IPS-20b (cell line): ENCODE measurements around the gene HDC.

Experiments used
- H3K27ac ChIP-seq: one replicate; pipeline ENCODE4 v1.5.1; 2013; ENCODE audit warnings: low read length
- H3K27me3 ChIP-seq: 2 replicates; pipeline ENCODE4 v1.6.1; 2013; ENCODE audit warnings: mild to moderate bottlenecking, low read length, inconsistent platforms; ENCODE audit not compliant: insufficient read depth
- H3K36me3 ChIP-seq: 2 replicates; pipeline ENCODE4 v1.6.1; 2013; ENCODE audit warnings: low read depth, mild to moderate bottlenecking, inconsistent platforms, low read length, moderate library complexity; ENCODE audit not compliant: insufficient read depth
- H3K4me1 ChIP-seq: 2 replicates; pipeline ENCODE4 v1.6.1; 2013; ENCODE audit warnings: mild to moderate bottlenecking, control low read depth, inconsistent platforms, low read length, moderate library complexity; ENCODE audit not compliant: insufficient read depth
- H3K4me3 ChIP-seq: 2 replicates; pipeline ENCODE4 v1.5.1; 2013; ENCODE audit warnings: mild to moderate bottlenecking, low read length, inconsistent platforms
- H3K9ac ChIP-seq: 2 replicates; pipeline ENCODE4 v1.6.1; 2013; ENCODE audit warnings: low read depth, mild to moderate bottlenecking, inconsistent platforms, low read length, moderate library complexity
- H3K9me3 ChIP-seq: 2 replicates; pipeline ENCODE4 v1.6.1; 2013; ENCODE audit warnings: mild to moderate bottlenecking, low read depth, low read length, inconsistent platforms; ENCODE audit not compliant: insufficient read depth

Gene HDC

GRCh38 chr15:50236433-50236832 is 29.1 kb downstream of the HDC start:
- no peak overlapping the region for H3K27ac ChIP-seq
- H3K27me3 ChIP-seq, result no peaks in the 10 kb centered on the region
- no peak overlapping the region for H3K9ac ChIP-seq
- no peaks in the 10 kb centered on the region for H3K9me3 ChIP-seq
- H3K4me1 ChIP-seq, result no peaks in the 10 kb centered on the region
- H3K4me3 ChIP-seq, result no peak overlapping the region
- no peaks in the 10 kb centered on the region for H3K36me3 ChIP-seq

DNA sequence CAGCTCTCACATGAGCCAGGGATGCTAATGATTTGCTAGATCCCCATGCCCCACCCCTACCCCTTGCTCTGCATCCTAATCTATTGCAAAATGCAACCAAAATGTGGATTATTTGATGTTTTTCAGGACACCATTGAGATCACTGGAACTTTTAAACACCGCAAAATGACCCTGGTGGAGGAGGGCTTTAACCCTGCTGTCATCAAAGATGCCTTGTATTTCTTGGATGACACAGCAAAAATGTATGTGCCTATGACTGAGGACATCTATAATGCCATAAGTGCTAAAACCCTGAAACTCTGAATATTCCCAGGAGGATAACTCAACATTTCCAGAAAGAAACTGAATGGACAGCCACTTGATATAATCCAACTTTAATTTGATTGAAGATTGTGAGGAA is 29.7 kb downstream of the HDC start:
- H3K36me3 ChIP-seq, result no peaks in the 10 kb centered on the region
- no peaks in the 10 kb centered on the region for H3K9me3 ChIP-seq
- no peaks in the 10 kb centered on the region for H3K4me1 ChIP-seq
- H3K27me3 ChIP-seq, result no peaks in the 10 kb centered on the region
- H3K9ac ChIP-seq, result no peak overlapping the region
- no peak overlapping the region for H3K4me3 ChIP-seq
- H3K27ac ChIP-seq, result no peak overlapping the region

GRCh38 chr15:50234764-50235163 is 30.8 kb downstream of the HDC start:
- Histone ChIP-seq H3K9me3 (no peaks in the 10 kb centered on the region), H3K27ac (no peak overlapping the region), H3K27me3 (no peaks in the 10 kb centered on the region), H3K4me1 (no peaks in the 10 kb centered on the region), H3K9ac (no peak overlapping the region), H3K4me3 (no peak overlapping the region), H3K36me3 (no peaks in the 10 kb centered on the region)

- H3K9me3 ChIP-seq, result no peaks in the 10 kb centered on the region
- no peak overlapping the region for H3K27ac ChIP-seq
- no peaks in the 10 kb centered on the region for H3K27me3 ChIP-seq
- H3K36me3 ChIP-seq, result no peaks in the 10 kb centered on the region
- H3K9ac ChIP-seq, result no peak overlapping the region
- no peaks in the 10 kb centered on the region for H3K4me1 ChIP-seq
- no peak overlapping the region for H3K4me3 ChIP-seq
These were observed 32.3 kb downstream of the HDC start for GRCh38 chr15:50233192-50233736.

DNA sequence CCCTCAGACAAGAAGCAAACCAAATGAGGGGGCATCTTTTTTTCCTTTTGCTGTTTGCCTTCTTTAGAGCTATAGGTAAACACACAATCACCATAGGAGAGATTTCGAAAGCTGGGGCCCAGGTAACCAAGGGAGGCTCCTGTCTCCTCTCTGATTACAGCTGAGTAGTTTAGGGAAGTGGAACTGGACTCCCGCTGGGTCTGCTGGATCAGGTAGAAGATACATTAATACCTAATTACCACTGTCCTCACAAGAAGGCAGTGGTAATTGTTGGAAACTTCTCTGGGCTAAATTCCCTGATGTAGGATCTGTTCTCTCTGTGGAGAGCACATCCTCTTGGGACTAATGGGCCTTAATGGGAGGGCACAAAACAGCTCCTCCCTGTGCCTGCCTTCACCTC is 32.7 kb downstream of the HDC start:
- no peaks in the 10 kb centered on the region for H3K27me3 ChIP-seq
- H3K27ac ChIP-seq, result no peak overlapping the region
- no peak overlapping the region for H3K9ac ChIP-seq

DNA sequence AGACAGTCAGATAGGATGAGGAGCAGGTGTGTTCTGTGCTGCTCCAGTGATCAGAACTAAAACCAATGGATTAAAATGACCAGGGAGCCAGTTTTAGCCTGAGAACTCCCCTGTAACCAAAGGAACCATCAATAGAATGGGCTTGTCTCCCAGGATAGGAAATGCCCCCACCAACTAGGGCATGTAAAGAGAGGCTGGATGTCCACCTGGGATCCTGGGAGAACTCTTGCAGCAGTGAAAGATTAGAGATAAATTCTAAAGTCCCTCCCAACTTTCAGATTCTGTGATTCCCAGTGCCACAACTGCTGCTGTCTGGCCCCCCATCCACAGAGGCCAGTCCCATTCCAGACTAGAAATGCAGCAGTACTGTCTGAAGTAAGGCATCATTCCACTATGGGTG is 33.8 kb downstream of the HDC start:
- Histone ChIP-seq H3K9ac (no peak overlapping the region), H3K4me3 (no peak overlapping the region), H3K4me1 (no peaks in the 10 kb centered on the region), H3K27ac (no peak overlapping the region), H3K9me3 (no peaks in the 10 kb centered on the region), H3K36me3 (no peaks in the 10 kb centered on the region), H3K27me3 (no peaks in the 10 kb centered on the region)

More for the DNA sequence above, 32.7 kb downstream of the HDC start:
- Histone ChIP-seq H3K9me3 (no peaks in the 10 kb centered on the region), H3K4me1 (no peaks in the 10 kb centered on the region), H3K4me3 (no peak overlapping the region), H3K36me3 (no peaks in the 10 kb centered on the region)

- H3K4me1 ChIP-seq, result no peaks in the 10 kb centered on the region
- no peak overlapping the region for H3K4me3 ChIP-seq
- no peaks in the 10 kb centered on the region for H3K9me3 ChIP-seq
- H3K27ac ChIP-seq, result no peak overlapping the region
- no peak overlapping the region for H3K9ac ChIP-seq
- no peaks in the 10 kb centered on the region for H3K27me3 ChIP-seq
- no peaks in the 10 kb centered on the region for H3K36me3 ChIP-seq
These were observed 36.2 kb downstream of the HDC start for GRCh38 chr15:50229336-50229735.

DNA sequence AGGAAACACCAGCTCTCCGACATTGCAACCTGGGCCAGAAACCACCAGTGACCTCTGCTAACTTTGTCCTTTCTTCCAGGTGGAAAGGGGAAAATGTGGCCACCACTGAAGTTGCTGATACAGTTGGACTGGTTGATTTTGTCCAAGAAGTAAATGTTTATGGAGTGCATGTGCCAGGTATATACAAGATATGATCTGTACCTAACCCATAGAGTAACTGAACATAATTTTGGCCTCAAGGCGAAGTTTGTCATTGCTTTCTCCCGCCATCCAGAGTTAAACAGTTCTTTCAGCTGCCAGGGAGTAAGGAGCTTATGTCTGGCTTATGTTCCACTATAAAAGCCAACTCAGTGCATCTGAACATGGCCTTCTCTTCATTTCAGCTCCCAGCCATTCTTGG is 36.7 kb downstream of the HDC start:
- H3K27ac ChIP-seq, result no peak overlapping the region
- no peak overlapping the region for H3K9ac ChIP-seq
- H3K36me3 ChIP-seq, result no peaks in the 10 kb centered on the region
- H3K4me1 ChIP-seq, result no peaks in the 10 kb centered on the region
- H3K4me3 ChIP-seq, result no peak overlapping the region
- H3K9me3 ChIP-seq, result no peaks in the 10 kb centered on the region
- H3K27me3 ChIP-seq, result no peaks in the 10 kb centered on the region

DNA sequence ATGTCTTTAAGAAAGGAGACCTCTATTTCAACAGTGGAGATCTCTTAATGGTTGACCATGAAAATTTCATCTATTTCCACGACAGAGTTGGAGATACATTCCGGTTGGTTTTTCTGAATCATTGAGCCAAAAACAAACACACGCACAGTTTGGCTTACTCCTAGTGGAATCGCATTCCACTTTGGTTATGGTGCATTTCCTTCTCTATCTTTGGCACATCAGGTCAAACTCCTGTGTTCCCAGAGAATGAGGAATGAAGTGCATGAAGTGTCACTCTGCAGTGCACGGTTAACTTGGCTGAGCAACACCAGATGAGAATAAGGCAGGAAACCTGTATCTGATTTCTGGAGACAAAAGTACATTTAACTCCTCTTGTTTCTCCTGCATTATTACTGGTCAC is 38.5 kb downstream of the HDC start:
- Histone ChIP-seq H3K27me3 (no peaks in the 10 kb centered on the region), H3K4me1 (no peaks in the 10 kb centered on the region), H3K27ac (no peak overlapping the region), H3K9ac (no peak overlapping the region), H3K4me3 (no peak overlapping the region), H3K9me3 (no peaks in the 10 kb centered on the region), H3K36me3 (no peaks in the 10 kb centered on the region)

- H3K4me1 ChIP-seq, result no peaks in the 10 kb centered on the region
- H3K4me3 ChIP-seq, result no peak overlapping the region
- no peak overlapping the region for H3K27ac ChIP-seq
- no peaks in the 10 kb centered on the region for H3K9me3 ChIP-seq
- H3K9ac ChIP-seq, result no peak overlapping the region
- H3K27me3 ChIP-seq, result no peaks in the 10 kb centered on the region
- no peaks in the 10 kb centered on the region for H3K36me3 ChIP-seq
These were observed 39.6 kb downstream of the HDC start for GRCh38 chr15:50225938-50226337.

GRCh38 chr15:50225057-50225456 is 40.5 kb downstream of the HDC start:
- Histone ChIP-seq H3K9me3 (no peaks in the 10 kb centered on the region), H3K27ac (no peak overlapping the region), H3K9ac (no peak overlapping the region), H3K4me1 (no peaks in the 10 kb centered on the region), H3K36me3 (no peaks in the 10 kb centered on the region), H3K4me3 (no peak overlapping the region), H3K27me3 (no peaks in the 10 kb centered on the region)

DNA sequence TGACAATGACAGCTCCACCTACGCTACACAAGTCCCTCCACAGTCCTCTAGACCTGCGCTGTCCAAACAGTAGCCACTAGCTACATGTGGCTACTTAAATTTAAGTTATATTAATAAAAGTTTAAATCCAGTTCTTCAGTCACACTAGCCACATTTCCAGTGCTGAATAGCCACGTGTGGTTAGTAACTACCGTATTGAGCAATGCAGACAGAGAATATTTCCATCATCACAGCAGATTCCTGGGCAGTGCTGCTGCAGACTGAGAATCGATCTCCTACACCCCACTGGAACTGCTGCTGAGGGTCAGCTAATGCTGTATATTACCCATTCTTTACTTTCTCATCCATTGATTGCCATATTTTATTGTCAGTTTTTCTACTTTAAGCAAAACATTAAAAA is 40.9 kb downstream of the HDC start:
- no peak overlapping the region for H3K27ac ChIP-seq
- H3K4me3 ChIP-seq, result no peak overlapping the region
- H3K4me1 ChIP-seq, result no peaks in the 10 kb centered on the region
- no peaks in the 10 kb centered on the region for H3K36me3 ChIP-seq
- no peak overlapping the region for H3K9ac ChIP-seq
- H3K9me3 ChIP-seq, result no peaks in the 10 kb centered on the region
- no peaks in the 10 kb centered on the region for H3K27me3 ChIP-seq

GRCh38 chr15:50222181-50222580 is 43.3 kb downstream of the HDC start:
- H3K9me3 ChIP-seq, result no peaks in the 10 kb centered on the region
- no peak overlapping the region for H3K4me3 ChIP-seq
- no peaks in the 10 kb centered on the region for H3K4me1 ChIP-seq
- H3K27ac ChIP-seq, result no peak overlapping the region
- no peaks in the 10 kb centered on the region for H3K27me3 ChIP-seq
- H3K36me3 ChIP-seq, result no peaks in the 10 kb centered on the region
- no peak overlapping the region for H3K9ac ChIP-seq
